Right atrium auricular region (tissue), 2 donors: ENCODE measurements around the gene MYO15A. TPM values are rescaled to one million over a fixed set of nuclear protein-coding genes. Genes with fewer than 3 reads are reported as not detected.

Experiments used
- DNase-seq: peaks from one replicate; pipeline ENCODE4 v3.0.0-alpha.2; 2019; ENCODE audit warnings: low spot score
- H3K27ac ChIP-seq, 2 donors: fragments of 200-600 bp; sonication (generic); 1 replicate in 1 of 2; 2 replicates in 1 of 2; pipeline ENCODE4 v1.5.1; 2016 to 2019
- H3K27me3 ChIP-seq, 2 donors: fragments of 200-600 bp; sonication (generic); one replicate each; pipeline versions ENCODE4 v1.5.1 to v1.6.0; 2017 to 2019
- H3K36me3 ChIP-seq: fragments of 200-600 bp; sonication (generic); one replicate; pipeline ENCODE4 v1.5.1; 2016
- H3K4me1 ChIP-seq, 2 donors: fragments of 200-600 bp; sonication (generic); one replicate each; pipeline versions ENCODE4 v1.5.1 to v1.6.0; 2017 to 2019
- H3K4me3 ChIP-seq, 2 donors: fragments of 200-600 bp; sonication (generic); 1 replicate in 1 of 2; 2 replicates in 1 of 2; pipeline ENCODE4 v1.5.1; 2017 to 2019; ENCODE audit warnings: mild to moderate bottlenecking in 1 of 2, moderate library complexity in 1 of 2
- H3K9me3 ChIP-seq, 2 donors: fragments of 200-600 bp; sonication (generic); one replicate each; pipeline ENCODE4 v1.5.1; 2019
- total RNA-seq, 2 donors: library from RNA; depleted of rRNA; stranded (reverse); fragments of >200 nt; gene quantifications; one replicate each; pipeline ENCODE4 v1.1.0, GENCODE V29; 2016
- TF ChIP-seq, protein P1 (sequence below), 2 donors: fragments of 200-600 bp; sonication (generic); IDR thresholded peaks; one replicate each; pipeline ENCODE4 v1.5.1; 2019; ENCODE audit warnings: antibody characterized with exemption in 2 of 2

Gene MYO15A
- total RNA-seq, 2 donors from 2014 or later = 0.20 TPM; not detected in 1

DNA sequence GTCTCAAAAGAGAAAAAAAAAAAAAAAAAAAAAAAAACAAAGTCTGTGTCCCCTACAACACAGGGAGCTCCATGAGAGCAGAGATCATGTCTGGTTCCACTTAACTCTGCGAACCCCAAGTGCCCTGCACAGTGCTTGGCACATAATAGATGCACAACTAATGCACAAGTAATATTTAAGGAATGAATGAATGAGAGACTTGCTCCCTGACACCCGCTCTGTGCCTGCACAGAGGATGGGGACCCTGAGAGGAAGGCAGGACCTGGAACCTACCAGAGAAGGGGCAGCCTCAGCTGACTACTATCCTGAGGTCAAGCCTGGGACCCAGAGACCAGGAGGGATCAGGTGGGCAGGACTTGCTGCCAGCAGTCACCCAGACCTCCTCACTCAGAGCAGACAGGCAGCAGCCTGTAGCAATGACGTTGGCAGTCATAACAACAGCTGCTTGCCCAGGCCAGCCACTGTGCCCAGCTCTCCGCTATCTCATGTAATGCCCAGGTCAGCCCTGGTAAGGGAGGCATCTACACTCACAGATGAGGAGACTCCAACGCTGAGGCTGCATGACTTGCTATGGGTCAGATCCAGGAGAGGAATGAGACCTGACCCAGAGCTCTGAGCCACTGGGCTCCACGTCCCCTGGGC lies 2.9 kb downstream of the MYO15A start:
- TF ChIP-seq, protein P1, sequence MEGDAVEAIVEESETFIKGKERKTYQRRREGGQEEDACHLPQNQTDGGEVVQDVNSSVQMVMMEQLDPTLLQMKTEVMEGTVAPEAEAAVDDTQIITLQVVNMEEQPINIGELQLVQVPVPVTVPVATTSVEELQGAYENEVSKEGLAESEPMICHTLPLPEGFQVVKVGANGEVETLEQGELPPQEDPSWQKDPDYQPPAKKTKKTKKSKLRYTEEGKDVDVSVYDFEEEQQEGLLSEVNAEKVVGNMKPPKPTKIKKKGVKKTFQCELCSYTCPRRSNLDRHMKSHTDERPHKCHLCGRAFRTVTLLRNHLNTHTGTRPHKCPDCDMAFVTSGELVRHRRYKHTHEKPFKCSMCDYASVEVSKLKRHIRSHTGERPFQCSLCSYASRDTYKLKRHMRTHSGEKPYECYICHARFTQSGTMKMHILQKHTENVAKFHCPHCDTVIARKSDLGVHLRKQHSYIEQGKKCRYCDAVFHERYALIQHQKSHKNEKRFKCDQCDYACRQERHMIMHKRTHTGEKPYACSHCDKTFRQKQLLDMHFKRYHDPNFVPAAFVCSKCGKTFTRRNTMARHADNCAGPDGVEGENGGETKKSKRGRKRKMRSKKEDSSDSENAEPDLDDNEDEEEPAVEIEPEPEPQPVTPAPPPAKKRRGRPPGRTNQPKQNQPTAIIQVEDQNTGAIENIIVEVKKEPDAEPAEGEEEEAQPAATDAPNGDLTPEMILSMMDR (IDR thresholded peaks at IDR 0.05) = no peak
- no peaks in the 10 kb centered on the region for H3K36me3 ChIP-seq
- H3K4me1 ChIP-seq = no peaks in the 10 kb centered on the region
- H3K4me3 ChIP-seq = no peak overlapping the region
- H3K27ac ChIP-seq = no peak overlapping the region
- no peak for DNase-seq
- no peaks in the 10 kb centered on the region for H3K27me3 ChIP-seq
- no peaks in the 10 kb centered on the region for H3K9me3 ChIP-seq

DNA sequence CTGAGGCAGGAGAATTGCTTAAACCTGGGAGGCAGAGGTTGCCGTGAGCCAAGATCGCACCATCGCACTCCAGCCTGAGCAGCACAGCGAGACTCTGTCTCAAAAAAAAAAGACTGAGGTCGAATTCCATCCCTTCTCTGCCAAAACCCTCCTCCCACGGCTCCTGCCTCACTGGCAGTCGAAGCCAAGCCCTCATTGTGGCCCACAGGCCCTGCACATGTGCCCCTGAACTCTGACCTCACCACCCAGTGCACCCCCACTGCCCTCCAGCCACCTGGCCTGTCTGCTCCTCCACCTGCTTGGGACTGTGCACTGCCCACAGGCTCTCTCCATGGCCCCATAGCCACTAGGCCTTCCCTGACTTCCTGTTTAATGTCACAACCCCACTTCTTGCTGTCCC lies 7.0 kb downstream of the MYO15A start:
- TF ChIP-seq, protein P1 (IDR thresholded peaks at IDR 0.05) = no peak
- Histone ChIP-seq H3K4me1 (no peaks in the 10 kb centered on the region), H3K27ac (no peak overlapping the region), H3K27me3 (no peaks in the 10 kb centered on the region), H3K9me3 (no peaks in the 10 kb centered on the region), H3K4me3 (no peak overlapping the region), H3K36me3 (no peaks in the 10 kb centered on the region)
- DNase-seq = no peak

DNA sequence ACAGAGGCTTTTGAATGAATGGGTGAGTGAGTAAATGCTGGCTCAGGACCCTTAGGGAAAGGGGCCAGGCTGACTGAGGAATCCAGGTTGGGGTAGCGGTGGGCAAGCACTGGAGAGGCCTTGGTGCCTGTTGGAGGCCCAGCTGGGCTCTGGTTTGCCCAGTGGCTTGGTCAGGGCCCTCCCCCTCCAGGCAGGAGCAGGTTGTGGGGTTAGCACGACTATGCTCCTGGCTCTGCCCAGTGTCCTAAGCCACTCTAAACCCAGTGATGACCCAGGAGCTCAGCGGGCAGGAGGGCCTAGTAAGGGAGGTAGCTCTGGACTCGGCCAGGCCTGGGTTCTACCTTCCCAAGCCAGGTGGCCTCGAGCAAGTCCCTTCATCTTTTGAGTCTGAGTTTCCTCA lies 7.5 kb downstream of the MYO15A start:
- Histone ChIP-seq H3K27ac (no peak overlapping the region), H3K9me3 (no peaks in the 10 kb centered on the region), H3K4me1 (no peaks in the 10 kb centered on the region), H3K4me3 (no peak overlapping the region), H3K36me3 (no peaks in the 10 kb centered on the region), H3K27me3 (no peaks in the 10 kb centered on the region)
- DNase-seq = no peak
- TF ChIP-seq, protein P1 (IDR thresholded peaks at IDR 0.05) = no peak

DNA sequence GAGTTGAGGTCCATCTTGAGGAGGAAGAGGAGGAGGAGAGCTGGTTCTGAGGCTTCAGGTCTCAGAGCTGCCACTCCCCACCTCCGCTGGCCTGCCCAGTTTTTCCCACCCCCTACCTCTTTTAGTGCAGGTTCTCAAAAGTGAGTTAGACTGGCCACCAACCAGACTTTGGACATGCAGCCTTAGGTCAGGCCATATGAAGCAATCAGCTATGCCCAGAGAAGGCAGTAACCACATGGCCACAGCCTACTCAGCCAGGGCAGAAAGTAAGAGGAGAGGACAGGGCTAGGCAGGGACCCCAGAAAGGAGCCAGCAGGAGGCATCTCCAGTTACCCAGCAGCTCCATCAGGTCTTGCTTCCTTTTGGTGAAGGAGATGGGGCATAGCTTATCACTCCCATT lies 9.0 kb downstream of the MYO15A start:
- Histone ChIP-seq H3K27ac (no peak overlapping the region), H3K27me3 (no peaks in the 10 kb centered on the region), H3K4me3 (no peak overlapping the region), H3K9me3 (no peaks in the 10 kb centered on the region), H3K36me3 (no peaks in the 10 kb centered on the region), H3K4me1 (no peaks in the 10 kb centered on the region)
- DNase-seq = no peak
- TF ChIP-seq, protein P1 (IDR thresholded peaks at IDR 0.05) = no peak

DNA sequence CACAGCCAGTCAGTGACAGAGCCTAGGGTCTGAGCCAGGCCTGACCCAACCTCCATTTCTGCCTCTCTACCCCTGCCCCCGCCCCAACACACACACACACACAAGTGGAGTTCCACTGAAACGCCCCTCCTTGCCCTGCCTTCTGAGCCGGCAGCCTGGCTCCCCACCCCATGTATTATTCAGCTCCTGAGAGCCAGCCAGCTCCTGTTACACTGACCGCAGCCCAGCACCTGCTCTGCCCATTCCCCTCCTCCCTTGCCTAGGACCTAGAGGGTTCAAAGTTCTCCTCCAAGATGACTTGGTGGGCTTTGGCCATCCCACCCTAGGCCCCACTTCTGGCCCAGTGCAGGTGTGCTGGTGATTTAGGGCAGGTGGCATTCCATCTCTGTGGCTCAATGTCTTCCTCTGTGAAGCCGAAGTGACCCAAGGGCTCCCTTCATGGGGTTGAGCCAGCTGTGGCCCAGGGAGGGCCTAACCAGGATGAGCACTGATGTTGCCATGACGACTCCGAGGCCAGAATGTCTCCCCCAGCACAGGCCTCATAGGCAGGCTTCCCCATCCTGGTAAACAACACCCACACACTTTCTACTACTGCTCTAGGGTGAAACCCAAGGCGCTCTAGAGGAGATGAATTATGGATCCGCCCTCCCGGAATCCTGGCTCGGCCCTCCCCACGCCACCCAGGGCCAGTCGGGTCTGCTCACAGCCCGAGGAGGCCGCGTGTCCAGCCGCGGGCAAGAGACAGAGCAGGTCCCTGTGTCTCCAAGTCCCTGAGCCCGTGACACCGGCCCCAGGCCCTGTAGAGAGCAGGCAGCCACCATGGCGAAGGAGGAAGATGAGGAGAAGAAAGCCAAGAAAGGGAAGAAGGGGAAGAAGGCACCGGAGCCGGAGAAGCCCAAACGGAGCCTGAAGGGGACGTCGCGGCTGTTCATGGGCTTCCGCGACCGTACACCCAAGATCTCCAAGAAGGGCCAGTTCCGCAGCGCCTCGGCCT lies 9.7 kb downstream of the MYO15A start:
- DNase-seq = no peak
- Histone ChIP-seq H3K27me3 (no peaks in the 10 kb centered on the region), H3K36me3 (no peaks in the 10 kb centered on the region), H3K4me3 (no peak overlapping the region), H3K4me1 (no peaks in the 10 kb centered on the region), H3K9me3 (no peaks in the 10 kb centered on the region), H3K27ac (no peak overlapping the region)
- TF ChIP-seq, protein P1 (IDR thresholded peaks at IDR 0.05) = no peak
